Activated CD8-positive, alpha-beta T cell treated with anti-CD3 and anti-CD28 coated beads for 36 hours (primary cell): Measurements from ENCODE around the gene MYOD1. TPM values are rescaled to one million over a fixed set of nuclear protein-coding genes. Genes with fewer than 3 reads are reported as not detected.

Experiments used
- ATAC-seq: fragments of 200-7000 bp; cut with Tn5 transposase; one replicate; pipeline ENCODE4 v1.10.0; 2021; ENCODE audit warnings: mild to moderate bottlenecking, moderate library complexity
- CTCF ChIA-PET: fragments of 350-600 bp; sonication (Branson Sonifier 250); formaldehyde crosslinking; loops from one replicate; lab custom pipeline; 2021; ENCODE audit warnings: antibody characterized with exemption; lab: Charles Lee
- POLR2A ChIA-PET: fragments of 350-600 bp; sonication (Branson Sonifier 250); formaldehyde crosslinking; loops from one replicate; lab custom pipeline; 2021; ENCODE audit warnings: antibody characterized with exemption; lab: Charles Lee
- DNase-seq: peaks from one replicate; pipeline ENCODE4 v3.0.0-alpha.2; 2020
- H3K27ac Mint-ChIP-seq: one replicate; pipeline ENCODE4 v1.8.0; 2021; ENCODE audit warnings: mild to moderate bottlenecking, mixed read lengths
- H3K27me3 Mint-ChIP-seq: one replicate; pipeline ENCODE4 v1.8.0; 2021; ENCODE audit warnings: mixed read lengths
- H3K36me3 Mint-ChIP-seq: one replicate; pipeline ENCODE4 v1.8.0; 2021; ENCODE audit warnings: low read depth, mixed read lengths
- H3K4me1 Mint-ChIP-seq: one replicate; pipeline ENCODE4 v1.8.0; 2021; ENCODE audit warnings: low read depth, mixed read lengths
- H3K4me3 Mint-ChIP-seq: one replicate; pipeline ENCODE4 v1.8.0; 2021; ENCODE audit warnings: mild to moderate bottlenecking, moderate library complexity, mixed read lengths
- H3K9me3 Mint-ChIP-seq: one replicate; pipeline ENCODE4 v1.8.0; 2021; ENCODE audit warnings: mixed read lengths
- intact Hi-C: fragments of 100-400 bp; cut with micrococcal nuclease; formaldehyde crosslinking; loops from one replicate; pipeline ENCODE4 v1.10.0; 2022
- total RNA-seq, 2 experiments: library from RNA; stranded (reverse); gene quantifications; one replicate each; pipeline ENCODE4 v1.2.3, GENCODE V29; 2021
- TF ChIP-seq, protein P1 (sequence below): fragments of 200-600 bp; IDR thresholded peaks from one replicate; pipeline ENCODE4 v1.8.0; 2022; ENCODE audit warnings: antibody characterized with exemption, mild to moderate bottlenecking

MYOD1 gene
- total RNA-seq, 2 experiments from 2014 or later = not detected

DNA sequence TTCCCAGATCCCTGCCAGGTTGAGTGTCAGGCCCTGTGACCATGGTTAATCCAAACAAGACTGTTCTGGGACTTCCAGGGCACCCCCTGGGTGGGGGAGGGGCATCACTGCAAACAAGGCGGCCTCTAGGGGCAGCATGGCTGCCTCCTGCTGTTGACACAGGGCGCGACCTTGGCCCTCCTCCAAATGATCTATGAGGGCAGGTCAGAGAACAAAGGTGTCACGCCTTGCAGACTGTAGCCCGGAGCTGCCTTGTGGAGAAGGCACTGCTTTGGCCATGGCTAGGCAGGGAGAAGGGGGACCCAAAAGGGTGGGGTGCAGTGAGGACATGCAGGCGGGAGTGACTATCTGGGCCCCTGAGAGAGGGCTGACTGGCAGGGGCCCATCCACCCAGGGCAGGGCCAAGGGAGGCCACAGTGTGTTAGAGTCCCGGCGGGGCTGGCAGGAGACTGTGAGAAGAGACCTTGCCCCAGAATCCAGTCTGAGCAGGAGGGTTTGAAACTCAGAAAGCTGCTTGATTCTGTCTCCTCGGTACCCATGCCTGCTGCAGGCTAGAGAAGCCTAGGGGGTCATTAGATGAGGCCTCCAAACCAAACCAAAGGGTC lies 50.8 kb downstream of the MYOD1 start:
- no peaks in the 10 kb centered on the region for H3K9me3 Mint-ChIP-seq
- TF ChIP-seq, protein P1, sequence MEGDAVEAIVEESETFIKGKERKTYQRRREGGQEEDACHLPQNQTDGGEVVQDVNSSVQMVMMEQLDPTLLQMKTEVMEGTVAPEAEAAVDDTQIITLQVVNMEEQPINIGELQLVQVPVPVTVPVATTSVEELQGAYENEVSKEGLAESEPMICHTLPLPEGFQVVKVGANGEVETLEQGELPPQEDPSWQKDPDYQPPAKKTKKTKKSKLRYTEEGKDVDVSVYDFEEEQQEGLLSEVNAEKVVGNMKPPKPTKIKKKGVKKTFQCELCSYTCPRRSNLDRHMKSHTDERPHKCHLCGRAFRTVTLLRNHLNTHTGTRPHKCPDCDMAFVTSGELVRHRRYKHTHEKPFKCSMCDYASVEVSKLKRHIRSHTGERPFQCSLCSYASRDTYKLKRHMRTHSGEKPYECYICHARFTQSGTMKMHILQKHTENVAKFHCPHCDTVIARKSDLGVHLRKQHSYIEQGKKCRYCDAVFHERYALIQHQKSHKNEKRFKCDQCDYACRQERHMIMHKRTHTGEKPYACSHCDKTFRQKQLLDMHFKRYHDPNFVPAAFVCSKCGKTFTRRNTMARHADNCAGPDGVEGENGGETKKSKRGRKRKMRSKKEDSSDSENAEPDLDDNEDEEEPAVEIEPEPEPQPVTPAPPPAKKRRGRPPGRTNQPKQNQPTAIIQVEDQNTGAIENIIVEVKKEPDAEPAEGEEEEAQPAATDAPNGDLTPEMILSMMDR = peak; percentile 17
- H3K4me3 Mint-ChIP-seq = no peak overlapping the region
- ATAC-seq (no peak), DNase-seq (peak; percentile 31)
- no peaks in the 10 kb centered on the region for H3K4me1 Mint-ChIP-seq
- intact Hi-C loops = no loop called here
- ChIA-PET CTCF (no interaction called here), POLR2A (no interaction called here)
- H3K36me3 Mint-ChIP-seq = no peaks in the 10 kb centered on the region
- no peak overlapping the region for H3K27ac Mint-ChIP-seq
- no peaks in the 10 kb centered on the region for H3K27me3 Mint-ChIP-seq

DNA sequence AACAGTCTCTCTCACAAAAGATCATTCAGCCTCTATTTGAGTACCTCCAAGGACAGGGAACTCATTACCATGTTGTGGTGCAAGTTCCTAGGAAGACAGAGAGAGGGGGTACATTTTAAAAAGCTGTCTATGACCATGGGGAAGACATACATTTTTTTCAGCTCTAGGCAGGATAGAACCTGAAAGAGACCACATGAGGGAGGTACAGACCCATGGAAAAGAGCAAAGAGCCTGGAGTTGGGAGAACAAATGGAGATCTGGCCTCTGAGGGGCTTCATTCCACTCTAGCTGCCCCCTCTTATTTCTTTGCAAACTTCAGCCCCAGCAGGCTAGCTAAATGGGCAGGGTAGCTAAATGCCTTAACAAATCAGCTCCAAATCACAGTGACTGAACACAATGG lies 51.5 kb downstream of the MYOD1 start:
- intact Hi-C loops = no loop called here
- POLR2A ChIA-PET = no interaction called here
- TF ChIP-seq, protein P1 = no peak
- CTCF ChIA-PET = no interaction called here
- ATAC-seq (no peak), DNase-seq (no peak)
- no peaks in the 10 kb centered on the region for H3K9me3 Mint-ChIP-seq
- H3K36me3 Mint-ChIP-seq = no peaks in the 10 kb centered on the region
- H3K4me1 Mint-ChIP-seq = no peaks in the 10 kb centered on the region
- no peak overlapping the region for H3K4me3 Mint-ChIP-seq
- no peaks in the 10 kb centered on the region for H3K27me3 Mint-ChIP-seq
- H3K27ac Mint-ChIP-seq = no peak overlapping the region

DNA sequence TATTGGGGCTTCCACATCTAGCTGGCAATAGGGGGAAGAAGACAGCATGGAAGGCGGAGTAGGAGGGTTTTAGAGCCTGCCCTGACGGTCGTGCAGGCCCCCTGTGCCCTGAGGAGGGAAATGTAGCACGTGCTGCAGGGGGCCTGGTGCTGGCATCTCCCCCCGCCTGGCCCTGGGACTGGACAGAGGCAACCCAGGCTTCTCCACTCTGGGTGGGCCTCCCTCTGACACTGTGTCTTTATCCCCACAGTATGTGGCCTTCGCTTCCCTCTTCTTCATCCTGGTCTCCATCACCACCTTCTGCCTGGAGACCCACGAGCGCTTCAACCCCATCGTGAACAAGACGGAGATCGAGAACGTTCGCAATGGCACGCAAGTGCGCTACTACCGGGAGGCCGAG lies 52.0 kb downstream of the MYOD1 start:
- Mint-ChIP-seq H3K4me3 (no peak overlapping the region), H3K27me3 (no peaks in the 10 kb centered on the region), H3K9me3 (no peaks in the 10 kb centered on the region), H3K27ac (no peak overlapping the region), H3K4me1 (no peaks in the 10 kb centered on the region), H3K36me3 (no peaks in the 10 kb centered on the region)
- DNase-seq = no peak
- intact Hi-C loops = no loop called here
- TF ChIP-seq, protein P1 = no peak
- ChIA-PET CTCF (no interaction called here), POLR2A (no interaction called here)
- ATAC-seq = no peak

Other genes with a start within 250 kb of the MYOD1 start
- gene ABCC8, start 242.7 kb upstream of the MYOD1 start, total RNA-seq = not detected
- not detected for gene USH1C, start 175.2 kb upstream of the MYOD1 start, total RNA-seq
- gene OTOG, start 172.3 kb upstream of the MYOD1 start, total RNA-seq = not detected
- gene KCNC1, start 15.2 kb downstream of the MYOD1 start, total RNA-seq = not detected